GM23248 (cell line): ENCODE data around the gene H1-8.

Source experiments
- EZH2 ChIP-seq: fragments of 200-600 bp; sonication (generic); IDR thresholded peaks from 2 replicates; pipeline ENCODE4 v1.6.1; 2018; ENCODE audit warnings: antibody characterized with exemption, mild to moderate bottlenecking; ENCODE audit not compliant: insufficient read depth, poor library complexity, severe bottlenecking
- EZH2phosphoT487 ChIP-seq: fragments of 200-600 bp; sonication (generic); IDR thresholded peaks from 2 replicates; pipeline ENCODE4 v1.6.1; 2018; ENCODE audit warnings: antibody characterized with exemption, moderate library complexity, mild to moderate bottlenecking, low read depth; ENCODE audit not compliant: insufficient read depth

- TF ChIP-seq EZH2 (no peak), EZH2phosphoT487 (no peak)
These were observed 22.9 kb upstream of the H1-8 start for GRCh38 chr3:129519896-129520715.
